Measurements from ENCODE around the gene TGM4. TPM values are rescaled to one million over a fixed set of nuclear protein-coding genes. Genes with fewer than 3 reads are reported as not detected.

The TGM4 gene
- total RNA-seq, 1 donor from 2014 or later, result not detected

GRCh38 chr3:44865272-44866035 is 9.0 kb upstream of the TGM4 start:
- TF ChIP-seq CTCF (IDR thresholded peaks at IDR 0.05; ENCODE audit: unreplicated experiment), result no peak
- H3K4me3 Mint-ChIP-seq (ENCODE audit: unreplicated experiment), result no peak overlapping the region
- peaks cover 16% of the 10 kb centered on the region for H3K36me3 Mint-ChIP-seq (ENCODE audit: low read depth, unreplicated experiment)
- peaks cover 16% of the 10 kb centered on the region for H3K4me1 Mint-ChIP-seq (ENCODE audit: unreplicated experiment)
- DNase-seq (ENCODE audit: low spot score), result no peak
- H3K27ac Mint-ChIP-seq (ENCODE audit: unreplicated experiment), result no peak overlapping the region
- H3K9me3 Mint-ChIP-seq (ENCODE audit: unreplicated experiment), result no peaks in the 10 kb centered on the region
- H3K27me3 Mint-ChIP-seq (ENCODE audit: unreplicated experiment), result peaks cover 2% of the 10 kb centered on the region

- Mint-ChIP-seq H3K36me3 (ENCODE audit: low read depth, unreplicated experiment) (peaks cover 16% of the 10 kb centered on the region), H3K9me3 (ENCODE audit: unreplicated experiment) (no peaks in the 10 kb centered on the region), H3K4me1 (ENCODE audit: unreplicated experiment) (peaks cover 8% of the 10 kb centered on the region), H3K27me3 (ENCODE audit: unreplicated experiment) (peaks cover 3% of the 10 kb centered on the region), H3K27ac (ENCODE audit: unreplicated experiment) (no peak overlapping the region), H3K4me3 (ENCODE audit: unreplicated experiment) (no peak overlapping the region)
- no peak for DNase-seq (ENCODE audit: low spot score)
- no peak for TF ChIP-seq CTCF (IDR thresholded peaks at IDR 0.05; ENCODE audit: unreplicated experiment)
These were observed 6.8 kb upstream of the TGM4 start for GRCh38 chr3:44867421-44868111.

GRCh38 chr3:44870375-44871061 is 3.9 kb upstream of the TGM4 start:
- Mint-ChIP-seq H3K4me3 (ENCODE audit: unreplicated experiment) (no peak overlapping the region), H3K36me3 (ENCODE audit: low read depth, unreplicated experiment) (peaks cover 9% of the 10 kb centered on the region), H3K27ac (ENCODE audit: unreplicated experiment) (no peak overlapping the region), H3K27me3 (ENCODE audit: unreplicated experiment) (peaks cover 3% of the 10 kb centered on the region), H3K9me3 (ENCODE audit: unreplicated experiment) (no peaks in the 10 kb centered on the region), H3K4me1 (ENCODE audit: unreplicated experiment) (peaks cover 4% of the 10 kb centered on the region)
- TF ChIP-seq CTCF (IDR thresholded peaks at IDR 0.05; ENCODE audit: unreplicated experiment), result no peak
- no peak for DNase-seq (ENCODE audit: low spot score)

- no peak overlapping the region for H3K27ac Mint-ChIP-seq (ENCODE audit: unreplicated experiment)
- DNase-seq (ENCODE audit: low spot score), result no peak
- H3K36me3 Mint-ChIP-seq (ENCODE audit: low read depth, unreplicated experiment), result no peaks in the 10 kb centered on the region
- H3K27me3 Mint-ChIP-seq (ENCODE audit: unreplicated experiment), result no peaks in the 10 kb centered on the region
- TF ChIP-seq CTCF (IDR thresholded peaks at IDR 0.05; ENCODE audit: unreplicated experiment), result no peak
- no peak overlapping the region for H3K4me3 Mint-ChIP-seq (ENCODE audit: unreplicated experiment)
- no peaks in the 10 kb centered on the region for H3K4me1 Mint-ChIP-seq (ENCODE audit: unreplicated experiment)
- H3K9me3 Mint-ChIP-seq (ENCODE audit: unreplicated experiment), result no peaks in the 10 kb centered on the region
These were observed 1.2 kb downstream of the TGM4 start for GRCh38 chr3:44875596-44875995.

Data from endothelial cell (in vitro differentiated cells).